HCT116 (cell line): ENCODE measurements around the gene IFRD2. TPM values are rescaled to one million over a fixed set of nuclear protein-coding genes. Genes with fewer than 3 reads are reported as not detected.

Experiments
- ATAC-seq: fragments of 200-7000 bp; cut with Tn5 transposase; 2 replicates; pipeline ENCODE4 v1.9.1; 2020; ENCODE audit warnings: mild to moderate bottlenecking, moderate library complexity
- BruUV-seq: library from RNA; stranded (reverse); fragments of 400-500 nt; replicated peaks from 2 replicates; lab custom pipeline; 2021; lab: Mats Ljungman, UMichigan
- CTCF ChIA-PET: fragments of 300-600 bp; sonication (Branson Sonifier 250); formaldehyde crosslinking; loops from one replicate; lab custom pipeline; 2021; ENCODE audit warnings: antibody characterized with exemption; lab: Charles Lee
- POLR2A ChIA-PET: fragments of 300-600, 350-600 bp; sonication (Branson Sonifier 250); formaldehyde crosslinking; loops from one replicate; lab custom pipeline; 2021; ENCODE audit warnings: antibody characterized with exemption; lab: Charles Lee
- RAD21 ChIA-PET, 2 experiments: fragments of 300-600 bp; sonication (Branson Sonifier 250); formaldehyde crosslinking; loops; one replicate each; lab custom pipeline; 2023; ENCODE audit warnings: low total read pairs in 2 of 2; ENCODE audit not compliant: uncharacterized antibody in 2 of 2, unreplicated experiment in 2 of 2, low non-redundant PET in 1 of 2; lab: Charles Lee
- DNase-seq: peaks from one replicate; pipeline ENCODE4 v3.0.0-alpha.2; 2010; ENCODE audit warnings: low read depth, low spot score
- H2AFZ ChIP-seq: fragments of 200-600 bp; shearing (Covaris generic), sonication (generic); 2 replicates; pipeline ENCODE4 v1.6.1; 2017; ENCODE audit warnings: low read depth, mixed run types, mixed read lengths, antibody characterized with exemption, low read length; ENCODE audit not compliant: poor library complexity, severe bottlenecking
- H3K27ac ChIP-seq: 2 replicates; pipeline ENCODE4 v1.5.1; 2012; ENCODE audit warnings: low read depth, low read length
- H3K27me3 ChIP-seq: fragments of 200-600 bp; sonication (generic); 2 replicates; pipeline ENCODE4 v1.6.1; 2016; ENCODE audit warnings: mixed run types, low read length, mixed read lengths; ENCODE audit not compliant: insufficient read depth
- H3K36me3 ChIP-seq, 2 experiments: fragments of 200-500 bp in 1 of 2; fragments of 200-600 bp in 1 of 2; sonication (Bioruptor generic) in 1 of 2; sonication (generic) in 1 of 2; 2 replicates each; pipeline versions ENCODE4 v1.5.1 to v1.6.1; 2014 to 2016; ENCODE audit warnings: low read length in 2 of 2, inconsistent platforms in 1 of 2, mixed read lengths in 1 of 2, mixed run types in 1 of 2; ENCODE audit not compliant: insufficient read depth in 2 of 2, control insufficient read depth in 1 of 2
- H3K4me1 ChIP-seq, 2 experiments: fragments of 200-600 bp in 1 of 2; sonication (generic) in 1 of 2; 2 replicates each; pipeline versions ENCODE4 v1.5.1 to v1.6.1; 2012 to 2017; ENCODE audit warnings: low read length in 2 of 2, inconsistent platforms in 1 of 2, mild to moderate bottlenecking in 1 of 2, mixed read lengths in 1 of 2, mixed run types in 1 of 2, moderate library complexity in 1 of 2; ENCODE audit not compliant: insufficient read depth in 2 of 2, control insufficient read depth in 1 of 2
- H3K4me2 ChIP-seq: fragments of 200-600 bp; sonication (generic); 2 replicates; pipeline ENCODE4 v1.6.1; 2017; ENCODE audit warnings: mixed run types, low read length, mixed read lengths
- H3K4me3 ChIP-seq, 2 experiments: fragments of 200-600 bp in 1 of 2; sonication (generic) in 1 of 2; replicated peaks in 1 of 2; 2 replicates each; pipeline ENCODE4 v1.5.1; 2011 to 2016; ENCODE audit warnings: low read length in 2 of 2, control low read depth in 1 of 2, low read depth in 1 of 2, mild to moderate bottlenecking in 1 of 2, mixed read lengths in 1 of 2, mixed run types in 1 of 2
- H3K79me2 ChIP-seq: fragments of 200-600 bp; sonication (generic); 2 replicates; pipeline ENCODE4 v1.6.1; 2017; ENCODE audit warnings: mild to moderate bottlenecking, mixed run types, low read length, moderate library complexity, mixed read lengths; ENCODE audit not compliant: insufficient read depth
- H3K9ac ChIP-seq: fragments of 200-600 bp; sonication (generic); 2 replicates; pipeline ENCODE4 v1.6.1; 2016; ENCODE audit warnings: low read length, mixed read lengths
- H3K9me2 ChIP-seq: fragments of 200-600 bp; sonication (generic), shearing (Covaris generic); 2 replicates; pipeline ENCODE4 v1.6.1; 2017; ENCODE audit warnings: mixed run types, mild to moderate bottlenecking, moderate library complexity; ENCODE audit not compliant: insufficient read depth
- H3K9me3 ChIP-seq, 2 experiments: fragments of 200-500 bp in 1 of 2; fragments of 200-600 bp in 1 of 2; sonication (Bioruptor generic) in 1 of 2; sonication (generic) in 1 of 2; 2 replicates each; pipeline ENCODE4 v1.6.1; 2014 to 2017; ENCODE audit warnings: low read length in 2 of 2, mixed read lengths in 2 of 2, inconsistent platforms in 1 of 2, low read depth in 1 of 2, mild to moderate bottlenecking in 1 of 2, mixed run types in 1 of 2, moderate library complexity in 1 of 2; ENCODE audit not compliant: control insufficient read depth in 1 of 2, insufficient read depth in 1 of 2
- H4K20me1 ChIP-seq: fragments of 200-600 bp; sonication (generic), shearing (Covaris generic); 2 replicates; pipeline ENCODE4 v1.6.1; 2017; ENCODE audit warnings: mixed run types, mild to moderate bottlenecking, moderate library complexity; ENCODE audit not compliant: insufficient read depth
- ATF3 ChIP-seq: IDR thresholded peaks from 2 replicates; pipeline ENCODE4 v1.6.1; 2012
- CEBPB ChIP-seq: IDR thresholded peaks from 2 replicates; pipeline ENCODE4 v1.6.1; 2012; ENCODE audit warnings: low read depth
- EGR1 ChIP-seq: IDR thresholded peaks from 2 replicates; pipeline ENCODE4 v1.6.1; 2012; ENCODE audit warnings: low read depth
- ELF1 ChIP-seq: IDR thresholded peaks from 2 replicates; pipeline ENCODE4 v1.6.1; 2012; ENCODE audit warnings: low read depth, borderline replicate concordance
- EZH2phosphoT487 ChIP-seq: fragments of 200-600 bp; IDR thresholded peaks from 2 replicates; pipeline ENCODE4 v1.6.1; 2018; ENCODE audit warnings: antibody characterized with exemption, borderline replicate concordance
- POLR2AphosphoS5 ChIP-seq: IDR thresholded peaks from 2 replicates; pipeline ENCODE4 v1.6.1; 2011; ENCODE audit warnings: mild to moderate bottlenecking, low read depth, low read length, moderate library complexity
- SRF ChIP-seq: IDR thresholded peaks from 2 replicates; pipeline ENCODE4 v1.6.1; 2012; ENCODE audit warnings: low read depth
- TCF7L2 ChIP-seq: IDR thresholded peaks from 2 replicates; pipeline ENCODE4 v1.7.0; 2011; ENCODE audit warnings: borderline replicate concordance, inconsistent platforms; ENCODE audit not compliant: insufficient read depth, insufficient read length; ENCODE audit errors: extremely low read depth
- YY1 ChIP-seq: IDR thresholded peaks from 2 replicates; pipeline ENCODE4 v1.6.1; 2011; ENCODE audit warnings: low read length, low read depth, moderate library complexity, mild to moderate bottlenecking; ENCODE audit not compliant: insufficient replicate concordance; ENCODE audit errors: extremely low read depth
- intact Hi-C: fragments of 100-400 bp; cut with micrococcal nuclease; formaldehyde crosslinking; loops from 2 replicates; pipeline ENCODE4 v1.10.0; 2022
- total RNA-seq: library from RNA; stranded (reverse); gene quantifications from one replicate; pipeline ENCODE4 v1.2.1, GENCODE V29; 2021; ENCODE audit not compliant: unreplicated experiment
- TF ChIP-seq, protein P1 (sequence below): IDR thresholded peaks from 2 replicates; pipeline ENCODE4 v1.6.1; 2012; ENCODE audit warnings: low read depth
- TF ChIP-seq, protein P2 (sequence below), 3 experiments: fragments of 200-600 bp in 1 of 3; sonication (generic) in 1 of 3; IDR thresholded peaks in 2 of 3; conservative IDR thresholded peaks in 1 of 3; 2 replicates each; pipeline ENCODE4 v1.5.1; 2012 to 2017; ENCODE audit warnings: low read depth in 2 of 3, low read length in 2 of 3, antibody characterized with exemption in 1 of 3, borderline replicate concordance in 1 of 3, control low read depth in 1 of 3, mild to moderate bottlenecking in 1 of 3, mixed read lengths in 1 of 3, mixed run types in 1 of 3, moderate library complexity in 1 of 3; ENCODE audit not compliant: insufficient read depth in 1 of 3

Gene IFRD2
- total RNA-seq, 1 experiment from 2014 or later = 146 TPM

- H2AFZ ChIP-seq = no peak overlapping the region
- peaks cover 4 to 19% of the 10 kb centered on the region in 2 experiments; a peak in 1 of 4 replicates for H3K36me3 ChIP-seq
- POLR2A ChIA-PET = interaction anchor here (1.9 kb wide), 1 partner anchor 28 kb away, joined by 4 read pairs; the partner anchor contains the start of gene IFRD2
- RAD21 ChIA-PET = interaction anchor here in 1 of 2 experiments (1.7 kb wide), 1 partner anchor 21 kb away, joined by 5 read pairs; the partner anchor contains the start of genes HYAL3 and NAA80
- ATAC-seq (no peak), DNase-seq (no peak)
- H3K79me2 ChIP-seq = peaks cover 46% of the 10 kb centered on the region
- peak overlapping the region; percentile 88 for H3K9ac ChIP-seq
- no peaks in the 10 kb centered on the region for H3K9me3 ChIP-seq
- intact Hi-C loops = no loop called here
- CTCF ChIA-PET = no interaction called here
- H4K20me1 ChIP-seq = no peaks in the 10 kb centered on the region
- TF ChIP-seq TCF7L2 (peak; percentile 17), POLR2AphosphoS5 (no peak), YY1 (no peak), SRF (no peak), ATF3 (no peak), CEBPB (no peak), EGR1 (no peak), ELF1 (no peak), EZH2phosphoT487 (no peak)
- TF ChIP-seq, protein P1, sequence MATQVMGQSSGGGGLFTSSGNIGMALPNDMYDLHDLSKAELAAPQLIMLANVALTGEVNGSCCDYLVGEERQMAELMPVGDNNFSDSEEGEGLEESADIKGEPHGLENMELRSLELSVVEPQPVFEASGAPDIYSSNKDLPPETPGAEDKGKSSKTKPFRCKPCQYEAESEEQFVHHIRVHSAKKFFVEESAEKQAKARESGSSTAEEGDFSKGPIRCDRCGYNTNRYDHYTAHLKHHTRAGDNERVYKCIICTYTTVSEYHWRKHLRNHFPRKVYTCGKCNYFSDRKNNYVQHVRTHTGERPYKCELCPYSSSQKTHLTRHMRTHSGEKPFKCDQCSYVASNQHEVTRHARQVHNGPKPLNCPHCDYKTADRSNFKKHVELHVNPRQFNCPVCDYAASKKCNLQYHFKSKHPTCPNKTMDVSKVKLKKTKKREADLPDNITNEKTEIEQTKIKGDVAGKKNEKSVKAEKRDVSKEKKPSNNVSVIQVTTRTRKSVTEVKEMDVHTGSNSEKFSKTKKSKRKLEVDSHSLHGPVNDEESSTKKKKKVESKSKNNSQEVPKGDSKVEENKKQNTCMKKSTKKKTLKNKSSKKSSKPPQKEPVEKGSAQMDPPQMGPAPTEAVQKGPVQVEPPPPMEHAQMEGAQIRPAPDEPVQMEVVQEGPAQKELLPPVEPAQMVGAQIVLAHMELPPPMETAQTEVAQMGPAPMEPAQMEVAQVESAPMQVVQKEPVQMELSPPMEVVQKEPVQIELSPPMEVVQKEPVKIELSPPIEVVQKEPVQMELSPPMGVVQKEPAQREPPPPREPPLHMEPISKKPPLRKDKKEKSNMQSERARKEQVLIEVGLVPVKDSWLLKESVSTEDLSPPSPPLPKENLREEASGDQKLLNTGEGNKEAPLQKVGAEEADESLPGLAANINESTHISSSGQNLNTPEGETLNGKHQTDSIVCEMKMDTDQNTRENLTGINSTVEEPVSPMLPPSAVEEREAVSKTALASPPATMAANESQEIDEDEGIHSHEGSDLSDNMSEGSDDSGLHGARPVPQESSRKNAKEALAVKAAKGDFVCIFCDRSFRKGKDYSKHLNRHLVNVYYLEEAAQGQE = no peak
- TF ChIP-seq, protein P2, sequence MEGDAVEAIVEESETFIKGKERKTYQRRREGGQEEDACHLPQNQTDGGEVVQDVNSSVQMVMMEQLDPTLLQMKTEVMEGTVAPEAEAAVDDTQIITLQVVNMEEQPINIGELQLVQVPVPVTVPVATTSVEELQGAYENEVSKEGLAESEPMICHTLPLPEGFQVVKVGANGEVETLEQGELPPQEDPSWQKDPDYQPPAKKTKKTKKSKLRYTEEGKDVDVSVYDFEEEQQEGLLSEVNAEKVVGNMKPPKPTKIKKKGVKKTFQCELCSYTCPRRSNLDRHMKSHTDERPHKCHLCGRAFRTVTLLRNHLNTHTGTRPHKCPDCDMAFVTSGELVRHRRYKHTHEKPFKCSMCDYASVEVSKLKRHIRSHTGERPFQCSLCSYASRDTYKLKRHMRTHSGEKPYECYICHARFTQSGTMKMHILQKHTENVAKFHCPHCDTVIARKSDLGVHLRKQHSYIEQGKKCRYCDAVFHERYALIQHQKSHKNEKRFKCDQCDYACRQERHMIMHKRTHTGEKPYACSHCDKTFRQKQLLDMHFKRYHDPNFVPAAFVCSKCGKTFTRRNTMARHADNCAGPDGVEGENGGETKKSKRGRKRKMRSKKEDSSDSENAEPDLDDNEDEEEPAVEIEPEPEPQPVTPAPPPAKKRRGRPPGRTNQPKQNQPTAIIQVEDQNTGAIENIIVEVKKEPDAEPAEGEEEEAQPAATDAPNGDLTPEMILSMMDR (IDR thresholded peaks at IDR 0.05 in 2 of 3, conservative IDR thresholded peaks at IDR 0.05 in 1 of 3; ENCODE audit: borderline replicate concordance in 1 of 3, insufficient read depth in 1 of 3, low read depth in 2 of 3, low read length in 2 of 3) = peak in 2 of 3 experiments; percentile 21 to 41; a peak in 3 of 6 replicates
- H3K4me3 ChIP-seq = peak overlapping the region; percentile 64 to 92
- H3K27ac ChIP-seq = peak overlapping the region; percentile 93
- peaks cover 64 to 90% of the 10 kb centered on the region in 2 experiments for H3K4me1 ChIP-seq
- H3K9me2 ChIP-seq = no peaks in the 10 kb centered on the region
- peak overlapping the region; percentile 92 for H3K4me2 ChIP-seq
- no TSS peak for BruUV-seq
- H3K27me3 ChIP-seq = no peaks in the 10 kb centered on the region
Observed at GRCh38 chr3:50319894-50320625, 27.8 kb upstream of the IFRD2 start.
